GM21825 (cell line): ENCODE data around the gene TUBGCP2.
"Not testable (repeated sequence)": the region's sequence is repeated elsewhere in the genome, so short reads cannot be mapped to it uniquely, and the experiment has no call there.

ENCODE experiments used
- ATAC-seq: cut with Tn5 transposase; IDR thresholded peaks from one replicate; pipeline ENCODE4 v1.9.1; 2021; ENCODE audit warnings: mild to moderate bottlenecking, moderate library complexity; ENCODE audit not compliant: unreplicated experiment

The TUBGCP2 gene

GRCh38 chr10:133325440-133326222 is 17.0 kb upstream of the TUBGCP2 start:
- no peak for ATAC-seq

GRCh38 chr10:133324857-133325260 is 16.2 kb upstream of the TUBGCP2 start:
- ATAC-seq: no peak

DNA sequence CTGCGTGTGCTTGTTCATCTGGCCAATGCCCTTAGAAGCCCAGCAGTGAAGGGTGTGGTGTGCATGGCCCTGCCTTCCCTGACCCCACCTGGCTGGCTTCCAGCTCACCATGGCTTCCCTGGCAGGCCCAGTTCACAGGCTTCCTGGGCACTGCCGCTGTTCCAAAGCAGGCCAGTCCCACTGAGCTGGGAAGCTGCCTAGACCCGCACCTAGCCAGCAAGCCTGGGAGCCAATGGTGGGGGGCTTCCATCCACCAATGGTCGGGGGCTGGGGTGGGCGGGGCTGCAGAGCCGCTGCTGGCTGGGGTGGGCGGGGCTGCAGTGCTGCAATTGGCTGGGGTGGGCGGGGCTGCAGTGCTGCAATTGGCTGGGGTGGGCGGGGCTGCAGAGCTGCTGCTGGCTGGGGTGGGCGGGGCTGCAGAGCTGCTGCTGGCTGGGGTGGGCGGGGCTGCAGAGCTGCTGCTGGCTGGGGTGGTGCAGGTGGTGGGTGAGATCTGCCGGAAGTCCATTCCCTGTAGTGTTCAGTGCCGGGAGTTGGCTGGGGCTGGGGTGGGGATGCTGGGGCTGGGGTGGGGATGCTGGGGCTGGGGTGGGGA is 15.6 kb upstream of the TUBGCP2 start:
- ATAC-seq: no peak

DNA sequence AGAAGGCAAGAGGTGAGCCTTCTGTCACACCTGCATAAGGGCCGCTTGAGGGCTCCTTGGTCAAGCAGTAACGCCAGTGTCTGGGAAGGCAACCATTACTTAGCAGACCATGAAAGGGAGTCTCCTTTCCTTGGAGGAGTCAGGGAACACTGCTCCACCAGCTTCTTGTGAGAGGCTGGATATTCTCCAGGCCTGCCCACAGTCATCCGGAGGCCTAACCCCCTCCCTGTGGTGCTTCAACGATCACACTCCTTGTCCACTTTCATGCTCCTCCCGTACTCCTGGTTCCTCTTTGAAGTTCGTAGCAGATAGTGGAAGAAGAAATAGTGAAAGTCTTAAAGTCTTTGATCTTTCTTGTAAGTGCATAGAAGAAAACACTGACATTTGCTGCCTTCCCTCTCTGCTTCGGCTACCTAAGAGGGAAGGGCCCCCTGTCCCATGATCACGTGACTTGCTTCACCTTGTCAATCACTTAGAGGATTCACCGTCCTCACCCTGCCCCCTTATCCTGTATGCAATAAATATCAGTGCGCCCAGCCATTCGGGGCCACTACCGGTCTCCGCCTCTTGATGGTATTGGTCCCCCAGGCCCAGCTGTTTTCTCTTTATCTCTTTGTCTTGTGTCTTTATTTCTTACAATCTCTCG is 13.5 kb upstream of the TUBGCP2 start:
- not testable (repeated sequence) for ATAC-seq

- not testable (repeated sequence) for ATAC-seq
These were observed 12.3 kb upstream of the TUBGCP2 start for GRCh38 chr10:133320852-133321422.

DNA sequence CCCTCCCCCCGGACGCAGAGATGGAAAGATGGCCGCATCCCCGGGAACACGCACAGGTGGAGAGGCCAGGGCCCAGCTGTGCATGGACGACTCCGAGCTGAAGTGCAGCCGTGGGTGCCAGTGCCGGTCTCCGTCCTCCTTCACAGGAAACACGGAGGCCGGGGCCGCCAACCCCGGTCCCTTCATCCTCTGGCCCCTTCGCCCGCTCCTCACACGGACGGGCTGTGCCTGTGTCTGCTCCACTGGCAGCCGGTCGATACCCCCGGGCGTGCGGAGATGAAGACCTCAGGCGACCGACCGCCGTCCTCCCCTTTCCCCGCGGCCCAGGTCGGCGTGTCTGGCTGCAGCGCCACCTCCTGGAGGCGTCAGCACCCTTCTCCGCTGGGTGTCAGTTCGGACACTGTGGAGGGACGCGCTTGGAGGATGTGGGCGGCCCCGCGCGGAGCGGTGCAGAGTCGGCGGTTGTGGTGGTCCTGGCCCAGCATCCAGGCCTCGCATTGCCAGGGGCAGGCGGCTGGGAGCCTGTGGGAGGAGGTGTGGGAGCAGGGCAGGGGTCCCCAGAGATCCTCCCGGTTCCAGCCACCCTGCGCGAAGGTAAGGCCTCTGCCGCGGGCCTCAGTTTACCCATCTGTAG is 9.9 kb upstream of the TUBGCP2 start:
- peak; percentile 80 for ATAC-seq

GRCh38 chr10:133316732-133317131 is 8.1 kb upstream of the TUBGCP2 start:
- no peak for ATAC-seq

- ATAC-seq: no peak
These were observed 7.6 kb upstream of the TUBGCP2 start for GRCh38 chr10:133316266-133316665.

GRCh38 chr10:133315847-133316246 is 7.2 kb upstream of the TUBGCP2 start:
- no peak for ATAC-seq

GRCh38 chr10:133314911-133315310 is 6.2 kb upstream of the TUBGCP2 start:
- ATAC-seq: no peak

GRCh38 chr10:133313192-133313591 is 4.5 kb upstream of the TUBGCP2 start:
- no peak for ATAC-seq

DNA sequence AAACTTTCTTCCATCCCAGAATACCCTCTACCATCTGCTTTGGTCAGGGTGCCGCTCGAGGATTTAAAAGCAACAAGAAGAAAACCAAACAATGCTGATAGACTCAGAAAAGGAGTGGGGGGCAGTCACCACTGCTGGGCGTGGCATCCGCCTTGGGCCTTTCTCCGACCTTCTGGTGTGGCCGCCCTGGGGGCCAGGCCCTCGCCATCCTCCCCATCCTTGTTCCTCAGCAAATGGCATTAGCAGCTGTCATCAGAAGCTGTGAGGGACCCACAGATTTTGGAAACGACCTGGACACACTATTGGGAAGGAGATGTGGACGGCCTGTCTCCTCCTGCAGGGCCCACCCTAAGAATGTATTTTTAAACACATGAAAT is 4.1 kb upstream of the TUBGCP2 start:
- no peak for ATAC-seq

- no peak for ATAC-seq
These were observed 3.5 kb upstream of the TUBGCP2 start for GRCh38 chr10:133312016-133312768.

- ATAC-seq: no peak
These were observed 2.9 kb upstream of the TUBGCP2 start for GRCh38 chr10:133311570-133311969.

DNA sequence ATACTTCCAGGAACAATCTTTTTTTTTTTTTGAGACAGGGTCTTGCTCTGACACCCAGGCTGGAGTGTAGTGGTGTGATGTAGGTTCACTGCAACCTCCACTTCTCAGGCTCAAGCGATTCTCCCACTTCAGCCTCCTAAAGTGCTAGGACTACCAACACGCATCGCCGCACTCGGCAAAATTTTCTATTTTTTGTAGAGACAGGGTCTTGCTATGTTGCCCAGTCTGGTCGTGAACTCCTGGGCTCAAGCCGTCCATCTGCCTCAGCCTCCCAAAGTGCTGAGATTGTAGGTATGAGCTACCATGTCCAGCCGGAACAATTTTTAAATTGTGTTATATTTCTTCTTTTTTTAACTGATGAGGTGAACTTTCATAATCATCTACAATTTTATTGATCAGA is 2.1 kb upstream of the TUBGCP2 start:
- ATAC-seq: no peak

DNA sequence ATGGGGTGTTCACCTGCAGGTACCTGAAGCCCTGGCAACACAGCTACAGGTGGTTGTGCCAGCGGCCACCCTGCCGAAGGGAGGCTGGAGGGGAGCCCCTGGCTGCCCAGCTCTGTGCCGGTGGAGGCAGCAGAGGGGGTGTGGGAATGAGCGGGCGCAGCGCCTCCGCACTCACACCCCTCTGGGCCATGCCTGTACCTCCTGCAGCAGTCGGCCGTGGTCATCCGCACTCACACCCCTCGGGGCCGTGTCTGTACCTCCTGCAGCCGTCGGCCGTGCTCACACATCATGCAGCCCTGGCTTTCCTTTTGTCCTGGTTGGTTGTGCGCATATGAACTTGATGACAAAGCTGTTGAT is 1.7 kb upstream of the TUBGCP2 start:
- no peak for ATAC-seq

DNA sequence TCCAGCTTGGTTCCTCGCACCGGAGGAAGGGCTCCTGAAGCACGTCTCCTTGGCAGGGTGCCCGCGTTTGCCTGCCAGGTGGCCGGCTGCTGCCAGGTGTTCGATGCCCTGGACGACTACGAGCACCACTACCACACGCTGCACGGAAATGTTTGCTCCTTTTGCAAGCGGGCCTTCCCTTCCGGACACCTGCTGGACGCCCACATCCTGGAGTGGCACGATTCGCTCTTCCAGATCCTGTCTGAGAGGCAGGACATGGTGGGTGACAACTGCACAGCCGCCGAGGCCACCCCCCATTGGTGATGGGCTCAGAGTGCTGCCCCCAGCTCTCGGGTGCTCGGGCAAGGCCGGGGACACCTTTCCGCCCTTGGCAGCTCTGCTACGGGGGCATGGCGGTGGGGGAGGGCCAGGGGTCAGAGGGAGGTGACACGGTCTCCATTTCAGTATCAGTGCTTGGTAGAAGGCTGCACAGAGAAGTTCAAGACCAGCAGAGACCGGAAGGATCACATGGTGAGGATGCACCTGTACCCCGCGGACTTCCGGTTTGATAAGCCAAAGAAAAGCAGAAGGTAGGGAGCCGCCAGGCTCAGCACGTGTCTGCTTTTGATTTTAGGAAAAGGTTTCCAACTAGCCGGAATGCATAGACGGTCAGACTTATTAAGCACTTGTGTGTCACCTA is 1.2 kb upstream of the TUBGCP2 start:
- no peak for ATAC-seq

DNA sequence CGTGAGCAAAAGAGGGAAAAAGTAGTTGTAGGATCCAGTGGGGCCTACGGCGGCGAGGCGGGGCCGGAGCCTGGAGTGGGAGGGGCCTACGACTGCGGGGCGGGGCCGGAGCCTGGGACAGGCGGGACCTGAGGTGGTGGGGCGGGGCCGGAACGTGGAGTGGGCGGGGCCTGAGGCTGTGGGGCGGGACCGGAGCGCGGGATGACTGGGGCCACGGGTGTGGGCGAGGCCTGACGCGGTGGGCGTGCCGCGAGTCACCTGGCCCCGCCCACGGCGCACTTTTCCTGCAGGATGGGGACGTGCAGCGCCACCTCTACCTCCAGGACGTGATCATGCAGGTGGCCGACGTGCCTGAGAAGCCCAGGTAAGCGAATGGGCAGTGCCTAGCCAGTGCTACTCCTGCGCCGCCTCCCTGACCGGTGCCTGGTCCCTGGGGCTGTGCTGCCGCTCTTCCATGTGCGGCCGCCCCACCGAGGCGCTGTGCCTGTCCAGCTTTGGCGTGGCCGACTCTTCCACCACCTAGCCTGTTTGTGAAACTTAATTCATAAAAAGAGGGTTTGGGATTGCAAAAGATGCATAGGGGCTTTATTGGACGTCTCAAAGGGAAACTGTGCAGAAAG is 538 bp upstream of the TUBGCP2 start:
- peak; percentile 63 for ATAC-seq

DNA sequence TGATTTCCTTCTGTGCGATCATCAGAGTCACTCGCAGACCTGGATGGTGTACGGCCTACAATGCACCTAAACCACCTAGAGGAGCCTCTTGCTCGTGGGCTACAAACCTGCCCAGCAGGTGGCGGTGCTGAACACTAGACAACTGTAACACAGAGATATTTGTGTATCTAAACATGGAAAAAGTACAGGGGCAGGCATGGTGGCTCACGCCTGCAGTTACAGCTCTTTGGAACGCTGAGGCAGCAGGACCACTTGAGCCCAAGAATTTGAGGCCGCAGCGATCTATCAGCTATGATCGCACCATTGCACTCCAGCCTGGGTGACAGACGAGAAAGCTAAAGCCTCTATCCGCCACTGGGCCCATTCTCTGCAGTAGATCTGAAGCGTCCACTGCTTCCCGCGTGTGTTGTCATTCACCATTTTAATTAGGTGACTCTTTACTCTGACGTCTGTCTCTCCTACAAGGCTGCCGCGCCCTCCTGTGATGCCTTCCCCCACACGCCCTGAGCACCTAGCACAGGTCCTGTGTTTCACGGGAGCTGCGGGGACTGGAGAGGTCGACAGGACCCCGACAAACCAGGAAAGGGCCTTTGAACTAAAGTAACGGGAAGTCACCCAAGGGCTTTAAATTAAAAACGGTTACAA is 774 bp downstream of the TUBGCP2 start:
- peak; percentile 35 for ATAC-seq
